HL-60 (cell line): ENCODE results near the gene MICAL2.

Experiments used
- POLR2AphosphoS5 ChIP-seq: IDR thresholded peaks from 2 replicates; pipeline ENCODE4 v1.6.1; 2012; ENCODE audit warnings: low read depth
- TF ChIP-seq, protein P1 (sequence below): IDR thresholded peaks from one replicate; pipeline ENCODE4 v1.5.1; 2011; ENCODE audit warnings: low read length, control low read depth, inconsistent platforms; ENCODE audit not compliant: insufficient read depth
- TF ChIP-seq, protein P2 (sequence below): IDR thresholded peaks from 2 replicates; pipeline ENCODE4 v1.6.1; 2012; ENCODE audit warnings: low read depth; ENCODE audit not compliant: insufficient replicate concordance

DNA sequence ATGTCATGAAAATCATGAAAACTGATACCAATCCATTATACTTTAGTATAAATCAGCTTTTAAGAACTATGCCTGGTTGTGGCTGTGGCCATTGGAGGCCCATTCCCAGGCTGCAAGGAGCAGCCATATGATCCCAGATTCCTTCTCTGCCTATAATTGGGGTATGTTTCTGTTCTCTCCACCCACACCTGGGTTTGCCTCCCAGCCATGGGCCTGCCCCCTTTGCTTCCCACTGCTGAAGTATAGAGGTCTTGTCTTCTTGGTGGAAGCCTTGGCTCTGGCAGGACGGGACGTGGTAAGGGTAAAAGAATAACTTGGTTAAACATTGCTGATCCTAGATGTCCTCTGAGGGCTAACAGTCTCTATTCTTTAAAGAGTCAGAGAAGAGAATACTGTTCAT, 2.4 kb downstream of the MICAL2 start:
- TF ChIP-seq, protein P1, sequence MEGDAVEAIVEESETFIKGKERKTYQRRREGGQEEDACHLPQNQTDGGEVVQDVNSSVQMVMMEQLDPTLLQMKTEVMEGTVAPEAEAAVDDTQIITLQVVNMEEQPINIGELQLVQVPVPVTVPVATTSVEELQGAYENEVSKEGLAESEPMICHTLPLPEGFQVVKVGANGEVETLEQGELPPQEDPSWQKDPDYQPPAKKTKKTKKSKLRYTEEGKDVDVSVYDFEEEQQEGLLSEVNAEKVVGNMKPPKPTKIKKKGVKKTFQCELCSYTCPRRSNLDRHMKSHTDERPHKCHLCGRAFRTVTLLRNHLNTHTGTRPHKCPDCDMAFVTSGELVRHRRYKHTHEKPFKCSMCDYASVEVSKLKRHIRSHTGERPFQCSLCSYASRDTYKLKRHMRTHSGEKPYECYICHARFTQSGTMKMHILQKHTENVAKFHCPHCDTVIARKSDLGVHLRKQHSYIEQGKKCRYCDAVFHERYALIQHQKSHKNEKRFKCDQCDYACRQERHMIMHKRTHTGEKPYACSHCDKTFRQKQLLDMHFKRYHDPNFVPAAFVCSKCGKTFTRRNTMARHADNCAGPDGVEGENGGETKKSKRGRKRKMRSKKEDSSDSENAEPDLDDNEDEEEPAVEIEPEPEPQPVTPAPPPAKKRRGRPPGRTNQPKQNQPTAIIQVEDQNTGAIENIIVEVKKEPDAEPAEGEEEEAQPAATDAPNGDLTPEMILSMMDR = no peak
- TF ChIP-seq POLR2AphosphoS5 = no peak
- TF ChIP-seq, protein P2, sequence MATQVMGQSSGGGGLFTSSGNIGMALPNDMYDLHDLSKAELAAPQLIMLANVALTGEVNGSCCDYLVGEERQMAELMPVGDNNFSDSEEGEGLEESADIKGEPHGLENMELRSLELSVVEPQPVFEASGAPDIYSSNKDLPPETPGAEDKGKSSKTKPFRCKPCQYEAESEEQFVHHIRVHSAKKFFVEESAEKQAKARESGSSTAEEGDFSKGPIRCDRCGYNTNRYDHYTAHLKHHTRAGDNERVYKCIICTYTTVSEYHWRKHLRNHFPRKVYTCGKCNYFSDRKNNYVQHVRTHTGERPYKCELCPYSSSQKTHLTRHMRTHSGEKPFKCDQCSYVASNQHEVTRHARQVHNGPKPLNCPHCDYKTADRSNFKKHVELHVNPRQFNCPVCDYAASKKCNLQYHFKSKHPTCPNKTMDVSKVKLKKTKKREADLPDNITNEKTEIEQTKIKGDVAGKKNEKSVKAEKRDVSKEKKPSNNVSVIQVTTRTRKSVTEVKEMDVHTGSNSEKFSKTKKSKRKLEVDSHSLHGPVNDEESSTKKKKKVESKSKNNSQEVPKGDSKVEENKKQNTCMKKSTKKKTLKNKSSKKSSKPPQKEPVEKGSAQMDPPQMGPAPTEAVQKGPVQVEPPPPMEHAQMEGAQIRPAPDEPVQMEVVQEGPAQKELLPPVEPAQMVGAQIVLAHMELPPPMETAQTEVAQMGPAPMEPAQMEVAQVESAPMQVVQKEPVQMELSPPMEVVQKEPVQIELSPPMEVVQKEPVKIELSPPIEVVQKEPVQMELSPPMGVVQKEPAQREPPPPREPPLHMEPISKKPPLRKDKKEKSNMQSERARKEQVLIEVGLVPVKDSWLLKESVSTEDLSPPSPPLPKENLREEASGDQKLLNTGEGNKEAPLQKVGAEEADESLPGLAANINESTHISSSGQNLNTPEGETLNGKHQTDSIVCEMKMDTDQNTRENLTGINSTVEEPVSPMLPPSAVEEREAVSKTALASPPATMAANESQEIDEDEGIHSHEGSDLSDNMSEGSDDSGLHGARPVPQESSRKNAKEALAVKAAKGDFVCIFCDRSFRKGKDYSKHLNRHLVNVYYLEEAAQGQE = no peak
